Peyer's patch (tissue), 4 donors: ENCODE measurements around the gene UROC1. TPM values are rescaled to one million over a fixed set of nuclear protein-coding genes. Genes with fewer than 3 reads are reported as not detected.

ENCODE experiments used
- DNase-seq, 3 donors: peaks; one replicate each; pipeline ENCODE4 v3.0.0-alpha.2; 2017 to 2019
- H3K27ac ChIP-seq, 4 donors: fragments of 200-600 bp; sonication (generic); one replicate each; pipeline ENCODE4 v1.5.1; 2016 to 2019
- H3K27me3 ChIP-seq, 2 donors: fragments of 200-600 bp; sonication (generic); one replicate each; pipeline ENCODE4 v1.5.1; 2019
- H3K36me3 ChIP-seq, 3 donors: fragments of 200-600 bp; sonication (generic); one replicate each; pipeline ENCODE4 v1.5.1; 2016 to 2019
- H3K4me1 ChIP-seq, 4 donors: fragments of 200-600 bp; sonication (generic); one replicate each; pipeline ENCODE4 v1.5.1; 2016 to 2019
- H3K4me3 ChIP-seq, 4 donors: fragments of 200-600 bp; sonication (generic); 1 replicate in 3 of 4; 2 replicates in 1 of 4; pipeline ENCODE4 v1.5.1; 2016 to 2019; ENCODE audit warnings: mild to moderate bottlenecking in 1 of 4
- H3K9me3 ChIP-seq, 4 donors: fragments of 200-600 bp; sonication (generic); one replicate each; pipeline ENCODE4 v1.5.1; 2016 to 2019; ENCODE audit warnings: mild to moderate bottlenecking in 1 of 4
- CTCF ChIP-seq, 6 experiments: fragments of 450-650 bp in 4 of 6; fragments of 200-600 bp in 2 of 6; sonication (generic) in 1 of 6; IDR thresholded peaks; one replicate each; pipeline ENCODE4 v1.5.1; 2017 to 2019; ENCODE audit warnings: antibody characterized with exemption in 6 of 6, mild to moderate bottlenecking in 3 of 6, moderate library complexity in 1 of 6
- POLR2A ChIP-seq, 2 donors: fragments of 450-650 bp; IDR thresholded peaks; one replicate each; pipeline ENCODE4 v1.5.1; 2017; ENCODE audit warnings: antibody characterized with exemption in 2 of 2, mild to moderate bottlenecking in 2 of 2, moderate library complexity in 2 of 2
- total RNA-seq, 4 donors: library from RNA; depleted of rRNA; stranded (reverse); fragments of >200 nt; gene quantifications; one replicate each; pipeline ENCODE4 v1.1.0, GENCODE V29; 2016

Gene UROC1
- total RNA-seq, 4 donors from 2014 or later = not detected

- no peak overlapping the region for H3K4me3 ChIP-seq
- TF ChIP-seq CTCF (IDR thresholded peaks at IDR 0.05) = no peak
- TF ChIP-seq POLR2A (IDR thresholded peaks at IDR 0.05) = no peak
- H3K9me3 ChIP-seq = no peaks in the 10 kb centered on the region
- H3K27me3 ChIP-seq = no peaks in the 10 kb centered on the region
- H3K27ac ChIP-seq = no peak overlapping the region
- no peaks in the 10 kb centered on the region for H3K36me3 ChIP-seq
- no peaks in the 10 kb centered on the region for H3K4me1 ChIP-seq
- peak in 2 of 3 donors; percentile 2 to 35 for DNase-seq
Observed at GRCh38 chr3:126556637-126557414, 39.3 kb upstream of the UROC1 start.

- TF ChIP-seq POLR2A (IDR thresholded peaks at IDR 0.05) (no peak), CTCF (IDR thresholded peaks at IDR 0.05) (no peak)
- H3K9me3 ChIP-seq = no peaks in the 10 kb centered on the region
- H3K4me3 ChIP-seq = no peak overlapping the region
- no peaks in the 10 kb centered on the region for H3K4me1 ChIP-seq
- DNase-seq = peak in 2 of 3 donors; percentile 4 to 27
- H3K27ac ChIP-seq = no peak overlapping the region
- no peaks in the 10 kb centered on the region for H3K36me3 ChIP-seq
- H3K27me3 ChIP-seq = no peaks in the 10 kb centered on the region
Observed at GRCh38 chr3:126555795-126556636, 38.4 kb upstream of the UROC1 start.

GRCh38 chr3:126554560-126555525, 37.3 kb upstream of the UROC1 start:
- no peaks in the 10 kb centered on the region for H3K9me3 ChIP-seq
- no peak overlapping the region for H3K4me3 ChIP-seq
- no peak overlapping the region for H3K27ac ChIP-seq
- no peaks in the 10 kb centered on the region for H3K36me3 ChIP-seq
- no peaks in the 10 kb centered on the region for H3K27me3 ChIP-seq
- DNase-seq = peak in 1 of 3 donors; percentile 31
- no peaks in the 10 kb centered on the region for H3K4me1 ChIP-seq
- TF ChIP-seq CTCF (IDR thresholded peaks at IDR 0.05) (no peak), POLR2A (IDR thresholded peaks at IDR 0.05) (no peak)

- Histone ChIP-seq H3K4me1 (no peaks in the 10 kb centered on the region), H3K4me3 (no peak overlapping the region), H3K9me3 (no peaks in the 10 kb centered on the region), H3K27me3 (no peaks in the 10 kb centered on the region), H3K36me3 (no peaks in the 10 kb centered on the region), H3K27ac (no peak overlapping the region)
- TF ChIP-seq POLR2A (IDR thresholded peaks at IDR 0.05) (no peak), CTCF (IDR thresholded peaks at IDR 0.05) (no peak)
- peak in 2 of 3 donors; percentile 6 to 24 for DNase-seq
Observed at GRCh38 chr3:126553284-126554084, 35.9 kb upstream of the UROC1 start.
